DOHH2 (cell line): ENCODE data around the gene PHAF1.

Experiments
- H3F3A ChIP-seq: fragments of 200-600 bp; sonication (generic), shearing (Covaris generic); 2 replicates; pipeline ENCODE4 v1.6.0; 2016; ENCODE audit warnings: antibody characterized with exemption, mild to moderate bottlenecking; ENCODE audit not compliant: control insufficient read depth, insufficient read depth
- H3K27ac ChIP-seq: fragments of 200-600 bp; sonication (generic); 2 replicates; pipeline ENCODE4 v1.5.1; 2014; ENCODE audit warnings: low read depth, mild to moderate bottlenecking, low read length, moderate library complexity
- H3K27me3 ChIP-seq: fragments of 200-600 bp; sonication (generic); 2 replicates; pipeline ENCODE4 v1.6.1; 2014; ENCODE audit warnings: mild to moderate bottlenecking, low read length, mixed read lengths; ENCODE audit not compliant: control insufficient read depth
- H3K36me3 ChIP-seq: fragments of 200-600 bp; sonication (generic); 2 replicates; pipeline ENCODE4 v1.6.1; 2014; ENCODE audit warnings: mild to moderate bottlenecking, low read length, moderate library complexity, mixed read lengths; ENCODE audit not compliant: control insufficient read depth
- H3K4me1 ChIP-seq: fragments of 200-600 bp; sonication (generic); 2 replicates; pipeline ENCODE4 v1.6.1; 2014; ENCODE audit warnings: mild to moderate bottlenecking, low read length, mixed read lengths; ENCODE audit not compliant: control insufficient read depth
- H3K4me2 ChIP-seq: fragments of 200-600 bp; sonication (generic); 2 replicates; pipeline ENCODE4 v1.6.0; 2014; ENCODE audit warnings: mild to moderate bottlenecking, low read length, moderate library complexity
- H3K4me3 ChIP-seq: fragments of 200-600 bp; sonication (generic); 2 replicates; pipeline ENCODE4 v1.5.1; 2014; ENCODE audit warnings: mild to moderate bottlenecking, low read length, mixed read lengths
- H3K79me2 ChIP-seq: fragments of 200-600 bp; sonication (generic); 2 replicates; pipeline ENCODE4 v1.6.1; 2014; ENCODE audit warnings: mild to moderate bottlenecking, low read length, mixed read lengths; ENCODE audit not compliant: control insufficient read depth
- H3K9me2 ChIP-seq: fragments of 200-600 bp; sonication (generic); replicated peaks from 2 replicates; pipeline ENCODE4 v1.6.1; 2014; ENCODE audit warnings: mild to moderate bottlenecking, low read length, mixed read lengths; ENCODE audit not compliant: control insufficient read depth
- H3K9me3 ChIP-seq: fragments of 200-600 bp; sonication (generic); 2 replicates; pipeline ENCODE4 v1.6.1; 2014; ENCODE audit warnings: antibody characterized with exemption, low read length, mixed read lengths; ENCODE audit not compliant: control insufficient read depth, insufficient read depth
- H4K20me1 ChIP-seq: fragments of 200-600 bp; sonication (generic); 2 replicates; pipeline ENCODE4 v1.6.0; 2014; ENCODE audit warnings: low read depth, mild to moderate bottlenecking, antibody characterized with exemption, low read length, moderate library complexity; ENCODE audit not compliant: control insufficient read depth, insufficient read depth
- CTCF ChIP-seq: fragments of 200-600 bp; sonication (generic); IDR thresholded peaks from one replicate; pipeline ENCODE4 v1.5.1; 2014; ENCODE audit warnings: antibody characterized with exemption, mild to moderate bottlenecking, low read depth, low read length; ENCODE audit not compliant: poor library complexity, severe bottlenecking
- EZH2phosphoT487 ChIP-seq: fragments of 200-600 bp; sonication (generic); IDR thresholded peaks from 2 replicates; pipeline ENCODE4 v1.6.1; 2017; ENCODE audit warnings: borderline replicate concordance, mild to moderate bottlenecking, antibody characterized with exemption, low read length, moderate library complexity, mixed read lengths

The PHAF1 gene

GRCh38 chr16:67188323-67188722, 78.6 kb downstream of the PHAF1 start:
- Histone ChIP-seq H4K20me1 (no peaks in the 10 kb centered on the region; the same call in 1 of the 2 replicates), H3F3A (no peaks in the 10 kb centered on the region), H3K79me2 (peaks cover 17% of the 10 kb centered on the region), H3K4me1 (peaks cover 27% of the 10 kb centered on the region), H3K27ac (no peak overlapping the region), H3K27me3 (peaks cover 24% of the 10 kb centered on the region), H3K4me3 (no peak overlapping the region), H3K9me3 (no peaks in the 10 kb centered on the region), H3K36me3 (peaks cover 12% of the 10 kb centered on the region), H3K9me2 (no peaks in the 10 kb centered on the region), H3K4me2 (no peak overlapping the region)
- no peak for TF ChIP-seq CTCF
- TF ChIP-seq EZH2phosphoT487, result no peak

- H3K27ac ChIP-seq, result no peak overlapping the region
- H3K36me3 ChIP-seq, result peaks cover 17% of the 10 kb centered on the region
- H3K79me2 ChIP-seq, result peaks cover 22% of the 10 kb centered on the region
- no peaks in the 10 kb centered on the region for H3K9me3 ChIP-seq
- TF ChIP-seq EZH2phosphoT487 (no peak), CTCF (no peak)
- peaks cover 31% of the 10 kb centered on the region for H3K4me1 ChIP-seq
- peaks cover 24% of the 10 kb centered on the region for H3K27me3 ChIP-seq
- no peak overlapping the region for H3K4me2 ChIP-seq
- H3F3A ChIP-seq, result no peaks in the 10 kb centered on the region
- H3K9me2 ChIP-seq, result no peaks in the 10 kb centered on the region
- H4K20me1 ChIP-seq, result no peaks in the 10 kb centered on the region; the same call in 1 of the 2 replicates
- H3K4me3 ChIP-seq, result no peak overlapping the region
These were observed 79.1 kb downstream of the PHAF1 start for GRCh38 chr16:67188798-67189197.

GRCh38 chr16:67190041-67190440, 80.3 kb downstream of the PHAF1 start, which contains the start of gene EXOC3L1:
Gene EXOC3L1 (minus strand): TSS chr16:67190136. CDS start chr16:67189676, 460 bp downstream.
- H3K27ac ChIP-seq, result no peak within 1 kb of the TSS
- peaks cover 22% of the 10 kb centered on the region for H3K4me1 ChIP-seq
- H4K20me1 ChIP-seq, result no peaks in the 10 kb centered on the region; the same call in 1 of the 2 replicates
- no peak for TF ChIP-seq CTCF
- TF ChIP-seq EZH2phosphoT487, result no peak
- H3F3A ChIP-seq, result no peaks in the 10 kb centered on the region
- no peaks in the 10 kb centered on the region for H3K9me2 ChIP-seq
- H3K27me3 ChIP-seq, result peaks cover 16% of the 10 kb centered on the region
- peaks cover 34% of the 10 kb centered on the region for H3K79me2 ChIP-seq
- H3K9me3 ChIP-seq, result no peaks in the 10 kb centered on the region
- no peak within 1 kb of the TSS for H3K4me2 ChIP-seq
- peaks cover 29% of the 10 kb centered on the region for H3K36me3 ChIP-seq
- H3K4me3 ChIP-seq, result no peak within 1 kb of the TSS
